GM19455 (cell line): Measurements from ENCODE around the gene FAM193A.
"Not testable (repeated sequence)": the region's sequence is repeated elsewhere in the genome, so short reads cannot be mapped to it uniquely, and the experiment has no call there.

Experiments used
- ATAC-seq: cut with Tn5 transposase; IDR thresholded peaks from one replicate; pipeline ENCODE4 v1.9.1; 2021; ENCODE audit not compliant: unreplicated experiment

FAM193A gene

GRCh38 chr4:2574009-2574408 is 37.6 kb downstream of the FAM193A start:
- ATAC-seq: no peak

- no peak for ATAC-seq
Measured at GRCh38 chr4:2574863-2575262, 38.4 kb downstream of the FAM193A start.

DNA sequence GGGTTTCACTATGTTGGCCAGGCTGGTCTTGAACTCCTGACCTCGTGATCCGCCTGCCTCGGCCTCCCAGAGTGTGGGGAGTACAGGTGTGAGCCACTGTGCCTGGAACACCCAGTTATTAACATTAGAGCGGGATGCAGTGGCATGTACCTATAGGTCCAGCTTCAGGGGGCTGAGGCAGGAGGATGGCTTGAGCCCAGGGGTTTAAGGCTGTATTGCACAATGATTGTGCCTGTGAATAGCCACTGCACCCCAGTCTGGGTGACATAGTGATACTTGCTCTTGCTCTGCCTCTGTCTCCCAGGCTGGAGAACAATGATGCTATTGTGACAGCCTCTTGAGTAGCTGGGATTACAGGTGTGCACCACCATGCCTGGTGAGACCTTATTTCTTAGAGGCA is 39.8 kb downstream of the FAM193A start:
- no peak for ATAC-seq

DNA sequence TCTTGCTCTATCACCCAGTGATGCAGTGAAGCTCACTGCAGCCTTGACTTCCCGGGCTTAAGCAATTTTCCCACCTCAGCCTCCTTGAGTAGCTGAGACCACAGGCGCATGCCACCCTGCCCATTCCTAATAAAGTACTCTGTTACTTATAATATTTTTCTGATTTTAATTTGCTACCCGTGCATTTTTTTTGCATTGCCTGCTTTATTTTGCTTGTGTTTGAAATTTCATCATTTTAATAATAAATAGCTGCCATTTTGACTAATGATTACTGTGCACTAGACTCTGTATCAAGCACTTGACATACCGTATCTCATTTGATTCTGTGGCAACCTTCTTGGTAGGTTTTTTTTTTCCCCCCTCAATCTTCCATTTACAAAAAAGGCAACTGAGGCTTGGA is 41.7 kb downstream of the FAM193A start:
- ATAC-seq: no peak

DNA sequence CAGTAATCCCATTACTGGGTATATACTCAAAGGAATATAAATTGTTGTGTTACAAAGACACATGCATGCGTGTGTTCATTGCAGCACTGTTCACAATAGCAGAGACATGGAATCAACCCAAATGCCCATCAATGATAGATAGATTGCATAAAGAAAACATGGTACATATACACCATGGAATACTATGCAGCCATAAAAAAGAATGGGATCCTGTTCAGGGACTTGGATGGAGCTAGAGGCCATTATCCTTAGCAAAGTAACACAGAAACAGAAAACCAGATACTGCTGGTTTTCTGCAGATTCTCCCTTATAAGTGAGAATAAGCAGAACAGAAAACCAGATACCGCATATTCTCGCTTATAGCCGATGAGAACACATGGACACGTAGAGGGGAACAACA is 43.5 kb downstream of the FAM193A start:
- ATAC-seq: no peak

DNA sequence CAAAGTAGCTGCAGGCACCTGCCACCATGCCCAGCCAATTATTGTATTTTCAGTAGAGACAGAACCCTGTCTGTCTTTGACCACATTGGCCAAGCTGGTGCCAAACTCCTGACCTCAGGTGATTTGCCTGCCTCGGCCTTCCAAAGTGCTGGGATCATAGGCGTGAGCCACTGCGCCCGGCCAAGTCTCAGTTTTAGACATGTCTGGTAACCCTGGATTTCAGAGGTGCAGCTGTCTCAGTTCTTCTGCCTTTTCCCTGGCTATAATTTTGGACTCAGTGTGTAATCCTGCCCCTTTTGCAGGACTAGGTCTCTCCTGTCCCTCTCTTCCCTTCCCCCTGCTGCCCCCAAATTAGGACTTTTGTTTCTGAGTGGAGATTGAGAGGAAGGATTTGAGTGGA is 46.6 kb downstream of the FAM193A start:
- ATAC-seq: no peak

- ATAC-seq: no peak
Measured at GRCh38 chr4:2583517-2583916, 47.1 kb downstream of the FAM193A start.

DNA sequence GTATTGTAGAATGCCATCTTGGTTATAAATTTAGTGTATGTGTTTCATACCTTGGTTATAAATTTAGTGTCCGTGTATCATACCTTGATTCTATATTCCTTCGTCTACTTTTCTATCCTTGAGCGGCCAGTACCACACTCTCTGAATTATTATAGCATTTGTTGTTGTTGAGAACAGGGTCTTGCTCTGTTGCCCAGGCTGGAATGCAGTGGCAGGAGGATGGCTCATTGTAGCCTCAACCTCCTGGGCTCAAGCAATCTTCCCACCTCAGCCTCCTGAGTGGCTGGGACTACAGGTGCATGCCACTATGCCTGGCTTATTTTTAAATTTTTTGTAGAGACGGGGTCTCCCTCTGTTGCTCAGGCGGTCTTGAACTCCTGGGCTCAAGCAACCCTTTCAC is 50.1 kb downstream of the FAM193A start:
- no peak for ATAC-seq

GRCh38 chr4:2587213-2587823 is 50.9 kb downstream of the FAM193A start:
- no peak for ATAC-seq

GRCh38 chr4:2588259-2588658 is 51.8 kb downstream of the FAM193A start:
- no peak for ATAC-seq

- ATAC-seq: no peak
Measured at GRCh38 chr4:2591189-2591588, 54.7 kb downstream of the FAM193A start.

- ATAC-seq: not testable (repeated sequence)
Measured at GRCh38 chr4:2592014-2592413, 55.6 kb downstream of the FAM193A start.

DNA sequence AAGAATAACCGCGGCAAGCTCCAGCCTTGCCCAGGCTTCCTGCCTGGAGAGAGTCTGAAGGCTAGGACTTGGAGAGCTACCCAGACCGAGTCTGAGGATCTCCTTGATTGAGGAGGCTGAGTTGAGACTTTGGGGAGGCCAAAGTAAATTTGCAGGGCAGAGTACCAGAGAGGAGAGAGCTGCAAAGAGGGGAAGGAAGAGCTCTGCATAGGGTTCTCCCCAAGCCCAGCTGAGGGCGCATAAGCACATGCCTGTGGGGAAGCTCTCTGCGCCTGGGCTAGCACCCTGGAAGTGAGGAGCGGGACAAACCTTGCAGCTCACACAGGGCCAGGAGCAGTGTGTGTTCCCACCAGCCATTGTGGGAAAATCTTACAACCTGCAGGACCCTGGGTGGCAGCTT is 56.1 kb downstream of the FAM193A start:
- no peak for ATAC-seq

DNA sequence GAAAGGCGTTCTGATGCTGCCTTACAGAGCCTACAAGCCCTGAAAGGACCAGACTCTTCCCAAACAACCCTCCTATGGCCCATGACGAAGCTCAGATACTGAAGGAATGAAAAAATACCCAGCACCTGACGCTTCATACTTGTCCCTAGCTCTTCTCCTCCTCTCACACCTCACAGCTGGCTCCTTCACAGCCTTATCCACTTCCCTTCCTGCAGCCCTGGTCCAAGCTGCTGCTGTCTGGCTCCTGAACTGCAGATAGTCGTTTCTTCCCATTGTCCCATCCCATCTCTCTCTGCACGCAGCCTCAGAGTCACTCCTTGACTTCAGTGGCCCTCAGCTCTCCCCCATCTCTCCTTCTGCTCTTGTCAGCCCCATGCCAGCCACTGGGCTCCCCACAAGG is 56.6 kb downstream of the FAM193A start:
- no peak for ATAC-seq

DNA sequence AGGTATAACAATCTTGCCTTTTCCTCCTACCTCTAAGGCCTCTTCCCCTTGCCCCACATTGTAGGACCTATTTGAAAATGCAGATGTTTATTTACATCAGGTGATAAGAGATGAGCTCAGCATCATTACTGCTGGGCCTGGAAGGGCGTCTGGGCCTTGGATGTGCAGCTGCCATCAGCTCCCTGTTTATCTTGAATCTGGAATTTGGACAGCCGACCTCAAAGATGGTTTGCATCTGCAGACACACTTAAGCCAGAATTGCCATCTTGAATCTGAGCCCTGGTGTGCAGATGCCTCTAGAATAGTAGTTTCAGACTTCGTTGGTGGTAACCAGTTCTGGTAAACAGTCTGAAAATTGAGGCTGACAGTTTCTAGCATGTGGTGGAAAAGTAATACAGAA is 59.0 kb downstream of the FAM193A start:
- ATAC-seq: no peak

- ATAC-seq: no peak
Measured at GRCh38 chr4:2595952-2596552, 59.6 kb downstream of the FAM193A start.

GRCh38 chr4:2596611-2597010 is 60.2 kb downstream of the FAM193A start:
- ATAC-seq: no peak

- ATAC-seq: peak; percentile 64
Measured at GRCh38 chr4:2598511-2599303, 62.3 kb downstream of the FAM193A start.

DNA sequence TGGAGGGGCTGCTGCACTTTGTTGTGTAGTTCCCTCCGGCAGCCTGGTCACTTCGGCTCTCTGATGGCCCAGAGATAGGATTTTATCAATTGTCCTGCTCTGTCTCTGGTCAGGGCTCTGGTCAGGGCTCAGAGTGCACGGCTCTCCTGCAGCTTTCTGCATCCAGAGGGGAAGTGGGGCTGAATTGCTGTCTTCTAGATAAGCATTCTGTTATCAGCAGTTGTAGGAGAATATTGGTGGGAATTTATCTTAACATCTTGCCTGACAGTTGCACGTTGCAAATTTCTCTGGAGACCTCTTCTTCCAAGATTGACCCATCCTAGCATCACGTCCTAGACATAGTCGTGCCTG is 62.8 kb downstream of the FAM193A start:
- ATAC-seq: no peak

DNA sequence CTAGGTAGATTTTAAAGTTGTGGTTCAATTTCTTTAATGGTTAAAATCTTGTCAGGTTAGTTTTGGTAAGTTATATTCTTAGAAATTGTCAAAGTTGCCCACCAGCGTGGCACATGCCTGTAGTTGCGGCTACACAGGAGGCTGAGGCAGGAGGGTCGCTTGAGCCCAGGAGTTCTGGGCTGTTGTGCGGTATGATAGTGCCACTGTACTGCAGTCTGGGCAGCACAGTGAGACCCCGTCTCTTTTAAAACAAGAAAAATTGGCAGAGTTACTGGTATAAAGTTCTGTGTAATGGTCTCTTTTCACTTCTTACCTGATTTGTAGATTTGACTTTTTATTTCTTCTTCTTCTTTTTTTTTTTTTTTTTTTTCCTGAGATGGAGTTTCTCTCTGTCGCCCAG is 64.4 kb downstream of the FAM193A start:
- ATAC-seq: no peak

- ATAC-seq: no peak
Measured at GRCh38 chr4:2604614-2605013, 68.2 kb downstream of the FAM193A start.

DNA sequence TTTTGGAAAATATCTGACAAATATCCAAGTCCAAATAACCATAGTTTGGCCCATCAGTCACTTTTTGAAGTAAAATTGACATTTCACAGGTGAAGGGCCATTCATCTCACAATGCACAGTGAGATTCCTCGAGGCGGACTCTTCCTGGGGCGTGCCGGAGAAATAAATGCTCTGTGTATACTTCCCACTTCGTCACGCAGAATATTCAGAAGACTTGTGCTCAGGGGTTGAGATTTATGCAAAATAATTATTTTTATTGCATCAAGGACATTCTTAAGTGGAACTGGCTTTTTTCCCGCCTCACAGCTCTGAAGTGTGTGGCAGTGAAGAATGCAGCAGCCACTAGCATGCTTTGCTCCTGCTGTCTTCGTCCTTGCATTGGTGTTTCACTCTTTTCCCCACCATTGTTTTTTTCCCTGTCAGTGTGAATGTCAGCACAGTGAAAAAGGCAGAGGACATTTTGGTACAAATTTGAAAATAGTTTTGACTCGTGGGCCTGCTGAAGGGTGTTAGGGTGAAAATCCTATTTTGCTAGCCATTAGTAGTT is 70.6 kb downstream of the FAM193A start:
- no peak for ATAC-seq
